Suprapubic skin (tissue), 4 donors: ENCODE data around the gene POFUT1.

Experiments used
- POLR2A ChIP-seq, 2 donors: fragments of 450-650 bp; IDR thresholded peaks; one replicate each; pipeline ENCODE4 v1.6.1; 2017; ENCODE audit warnings: antibody characterized with exemption in 2 of 2, mild to moderate bottlenecking in 2 of 2, moderate library complexity in 2 of 2
- POLR2AphosphoS5 ChIP-seq, 3 donors: sonication (generic); formaldehyde crosslinking; IDR thresholded peaks; one replicate each; pipeline ENCODE4 v1.6.1; 2017; ENCODE audit warnings: antibody characterized with exemption in 3 of 3
- TF ChIP-seq, protein P1 (sequence below), 2 donors: fragments of 200-600 bp in 1 of 2; fragments of 450-650 bp in 1 of 2; sonication (generic) in 1 of 2; IDR thresholded peaks; one replicate each; pipeline ENCODE4 v1.5.1; 2016 to 2019; ENCODE audit warnings: antibody characterized with exemption in 2 of 2, mild to moderate bottlenecking in 1 of 2, moderate library complexity in 1 of 2

GRCh38 chr20:32231847-32232246 lies 24.2 kb downstream of the POFUT1 start:
- TF ChIP-seq, protein P1, sequence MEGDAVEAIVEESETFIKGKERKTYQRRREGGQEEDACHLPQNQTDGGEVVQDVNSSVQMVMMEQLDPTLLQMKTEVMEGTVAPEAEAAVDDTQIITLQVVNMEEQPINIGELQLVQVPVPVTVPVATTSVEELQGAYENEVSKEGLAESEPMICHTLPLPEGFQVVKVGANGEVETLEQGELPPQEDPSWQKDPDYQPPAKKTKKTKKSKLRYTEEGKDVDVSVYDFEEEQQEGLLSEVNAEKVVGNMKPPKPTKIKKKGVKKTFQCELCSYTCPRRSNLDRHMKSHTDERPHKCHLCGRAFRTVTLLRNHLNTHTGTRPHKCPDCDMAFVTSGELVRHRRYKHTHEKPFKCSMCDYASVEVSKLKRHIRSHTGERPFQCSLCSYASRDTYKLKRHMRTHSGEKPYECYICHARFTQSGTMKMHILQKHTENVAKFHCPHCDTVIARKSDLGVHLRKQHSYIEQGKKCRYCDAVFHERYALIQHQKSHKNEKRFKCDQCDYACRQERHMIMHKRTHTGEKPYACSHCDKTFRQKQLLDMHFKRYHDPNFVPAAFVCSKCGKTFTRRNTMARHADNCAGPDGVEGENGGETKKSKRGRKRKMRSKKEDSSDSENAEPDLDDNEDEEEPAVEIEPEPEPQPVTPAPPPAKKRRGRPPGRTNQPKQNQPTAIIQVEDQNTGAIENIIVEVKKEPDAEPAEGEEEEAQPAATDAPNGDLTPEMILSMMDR (IDR thresholded peaks at IDR 0.05): no peak
- TF ChIP-seq POLR2A (IDR thresholded peaks at IDR 0.05) (no peak), POLR2AphosphoS5 (IDR thresholded peaks at IDR 0.05) (no peak)
